Islet precursor cell (in vitro differentiated cells): Measurements from ENCODE around the gene NGDN.
A peak's percentile ranks its signal among the peaks of the same experiment; 100 is the strongest.
"Not testable (repeated sequence)": the region's sequence is repeated elsewhere in the genome, so short reads cannot be mapped to it uniquely, and the experiment has no call there.

ENCODE experiments used
- DNase-seq: peaks from one replicate; pipeline ENCODE4 v3.0.0-alpha.2; 2018

The NGDN gene

GRCh38 chr14:23439107-23439835, 30.2 kb upstream of the NGDN start:
- peak; percentile 25 for DNase-seq

GRCh38 chr14:23441076-23441475, 28.4 kb upstream of the NGDN start:
- DNase-seq: peak; percentile 26

- DNase-seq: peak; percentile 22
Observed at GRCh38 chr14:23442721-23443356, 26.7 kb upstream of the NGDN start.

GRCh38 chr14:23443411-23443812, 26.1 kb upstream of the NGDN start:
- peak; percentile 37 for DNase-seq

GRCh38 chr14:23443881-23444280, 25.6 kb upstream of the NGDN start:
- peak; percentile 34 for DNase-seq

GRCh38 chr14:23444314-23444713, 25.2 kb upstream of the NGDN start:
- peak; percentile 0 for DNase-seq

GRCh38 chr14:23445773-23446172, 23.7 kb upstream of the NGDN start:
- no peak for DNase-seq

GRCh38 chr14:23446291-23446851, 23.1 kb upstream of the NGDN start:
- DNase-seq: peak; percentile 40

GRCh38 chr14:23447361-23448350, 21.8 kb upstream of the NGDN start:
- DNase-seq: peak; percentile 22

GRCh38 chr14:23449314-23449713, 20.2 kb upstream of the NGDN start:
- DNase-seq: no peak

- DNase-seq: no peak
Observed at GRCh38 chr14:23450379-23450778, 19.1 kb upstream of the NGDN start.

GRCh38 chr14:23452237-23452636, 17.3 kb upstream of the NGDN start:
- no peak for DNase-seq

- peak; percentile 88 for DNase-seq
Observed at GRCh38 chr14:23454445-23454856, 15.1 kb upstream of the NGDN start.

- not testable (repeated sequence) for DNase-seq
Observed at GRCh38 chr14:23456883-23457586, 12.5 kb upstream of the NGDN start.

GRCh38 chr14:23457587-23458445, 11.7 kb upstream of the NGDN start:
- no peak for DNase-seq

GRCh38 chr14:23460960-23461359, 8.5 kb upstream of the NGDN start:
- DNase-seq: no peak

- DNase-seq: no peak
Observed at GRCh38 chr14:23464700-23465099, 4.8 kb upstream of the NGDN start.

GRCh38 chr14:23465261-23465660, 4.2 kb upstream of the NGDN start:
- DNase-seq: no peak

GRCh38 chr14:23468704-23469126, 788 bp upstream of the NGDN start:
- no peak for DNase-seq

- no peak for DNase-seq
Observed at GRCh38 chr14:23469906-23470403, 452 bp downstream of the NGDN start.

GRCh38 chr14:23470947-23471346, 1.4 kb downstream of the NGDN start:
- no peak for DNase-seq
